GM21515 (cell line): ENCODE results near the gene OAT.

Experiments used
- ATAC-seq: cut with Tn5 transposase; IDR thresholded peaks from one replicate; pipeline ENCODE4 v1.9.1; 2021; ENCODE audit not compliant: unreplicated experiment

Gene OAT

DNA sequence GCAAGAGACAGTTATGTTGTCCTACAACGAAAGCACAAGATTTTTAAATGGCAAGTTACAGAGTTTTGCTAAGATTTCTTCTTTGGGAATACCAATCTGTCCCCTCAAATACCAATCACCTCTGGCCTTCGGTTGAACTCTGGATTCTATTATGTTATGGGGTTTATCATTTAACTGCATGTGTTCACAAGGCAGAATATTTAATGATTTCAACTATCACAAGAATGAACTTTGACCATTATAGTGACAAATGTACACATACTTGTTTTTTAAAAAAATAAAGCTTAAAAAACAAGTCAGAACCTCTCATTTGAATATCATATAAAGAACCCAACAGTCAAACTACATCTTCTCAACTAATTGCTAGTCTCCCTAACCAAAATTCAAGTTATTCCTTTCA lies 11.3 kb downstream of the OAT start:
- ATAC-seq, result no peak

DNA sequence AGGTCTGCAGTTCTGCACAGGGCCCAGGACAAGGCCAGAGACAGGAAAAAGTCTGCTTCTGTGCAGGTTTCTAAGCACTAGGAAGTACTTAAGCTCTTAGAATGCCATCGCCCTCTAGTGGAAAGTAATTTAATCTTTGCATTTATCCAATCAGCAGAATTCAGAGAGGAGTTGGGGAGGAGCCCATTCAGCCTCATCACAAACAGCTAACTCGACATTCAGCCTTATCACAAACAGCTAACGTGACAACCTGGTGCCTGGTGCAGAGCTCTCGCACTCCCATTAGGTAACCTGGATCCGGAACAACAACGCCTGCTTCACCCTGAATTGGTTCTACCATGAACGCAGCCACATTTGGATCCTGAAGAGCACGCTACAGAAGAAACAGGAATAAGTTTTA lies 15.2 kb downstream of the OAT start:
- peak; percentile 78 for ATAC-seq

DNA sequence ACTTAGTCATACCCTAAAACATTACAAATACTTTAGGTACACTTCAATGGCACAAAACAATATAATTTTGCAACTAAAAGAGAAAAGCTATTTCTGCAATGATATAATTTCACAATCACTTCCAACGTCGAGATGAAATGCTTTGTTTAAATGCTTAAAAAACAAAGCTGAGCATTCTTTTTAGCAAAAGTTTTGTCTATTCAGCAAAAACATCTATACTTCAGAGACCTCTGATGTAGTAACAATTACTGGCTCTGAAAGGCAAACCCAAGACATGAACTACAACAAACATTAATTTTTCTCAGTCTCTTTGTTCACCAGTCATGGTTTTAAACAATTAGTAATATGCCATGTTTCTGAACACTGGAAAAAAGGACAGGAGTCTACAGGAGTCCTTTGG lies 16.4 kb downstream of the OAT start:
- ATAC-seq, result no peak

DNA sequence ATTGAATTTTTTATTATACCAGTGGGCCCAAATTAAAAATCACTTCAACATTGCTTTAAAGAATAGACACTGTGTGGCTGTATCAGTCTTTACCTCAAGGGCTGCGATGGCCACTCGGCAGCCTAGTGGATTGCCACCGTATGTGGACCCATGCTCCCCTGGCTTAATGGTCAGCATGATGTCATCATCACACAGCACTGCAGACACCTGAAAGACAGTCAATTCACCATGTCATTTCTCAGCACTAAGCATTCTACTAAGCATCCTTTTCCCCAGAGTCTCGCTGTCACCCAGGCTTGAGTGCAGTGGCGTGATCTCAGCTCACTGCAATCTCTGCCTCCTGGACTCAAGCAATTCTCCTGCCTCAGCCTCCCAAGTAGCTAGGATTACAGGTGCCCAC lies 17.1 kb downstream of the OAT start:
- ATAC-seq, result no peak

GRCh38 chr10:124394583-124394982 lies 24.1 kb downstream of the OAT start:
- no peak for ATAC-seq

GRCh38 chr10:124392626-124393342 lies 25.9 kb downstream of the OAT start:
- ATAC-seq, result no peak

DNA sequence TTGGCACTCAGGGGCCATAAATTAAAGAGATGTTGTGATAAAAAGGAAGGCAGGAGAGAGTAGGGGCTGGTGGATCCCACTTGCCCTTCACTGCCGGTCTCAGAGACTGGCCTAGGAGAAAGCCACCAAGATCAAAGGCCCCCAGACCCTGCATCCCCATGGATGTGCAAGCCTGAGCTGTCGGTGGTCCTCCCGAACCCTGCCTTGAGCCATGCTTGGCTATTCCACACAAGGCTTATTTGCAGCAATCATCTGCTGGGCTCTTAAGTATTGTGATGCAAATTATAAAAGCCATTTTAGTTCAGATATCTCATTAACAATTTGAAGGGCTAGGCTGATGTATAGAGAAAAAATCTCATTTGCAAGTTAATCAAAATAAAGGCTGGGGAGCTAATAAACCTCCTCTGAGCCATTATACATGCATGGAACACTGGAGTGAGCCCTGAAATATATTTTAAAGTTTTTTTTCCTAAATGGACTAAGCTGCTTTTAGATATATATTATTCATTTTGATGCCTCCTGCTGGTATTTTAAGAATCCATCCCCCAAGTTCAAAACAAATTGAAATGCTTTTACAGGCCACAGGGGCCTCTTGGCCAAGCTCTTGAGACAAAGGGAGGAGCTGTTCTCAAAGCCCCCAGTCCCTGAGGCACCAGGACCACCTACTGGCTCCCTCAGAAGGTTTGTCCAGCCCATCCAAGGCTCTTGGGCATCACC lies 28.1 kb downstream of the OAT start:
- no peak for ATAC-seq

GRCh38 chr10:124389613-124390361 lies 28.9 kb downstream of the OAT start:
- no peak for ATAC-seq

- ATAC-seq, result peak; percentile 88
These were observed 29.7 kb downstream of the OAT start for GRCh38 chr10:124388823-124389612.

DNA sequence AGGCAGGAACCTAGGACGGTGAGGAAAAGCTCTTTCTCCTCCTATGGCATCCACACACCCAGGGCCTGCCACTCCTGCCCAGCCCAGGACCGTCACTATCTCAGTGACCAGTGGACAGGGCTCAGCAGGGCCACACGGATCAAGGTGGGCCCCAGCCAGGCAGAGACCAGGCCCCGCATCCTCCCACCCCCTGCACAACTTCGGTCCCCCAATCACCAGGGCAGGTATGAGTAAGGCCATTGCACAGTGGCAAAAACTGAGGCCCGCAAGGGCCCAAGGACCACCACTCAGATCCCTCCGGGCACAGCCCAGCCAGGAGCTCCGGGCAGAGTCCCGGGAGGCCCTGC lies 30.3 kb downstream of the OAT start:
- no peak for ATAC-seq

- no peak for ATAC-seq
These were observed 31.4 kb downstream of the OAT start for GRCh38 chr10:124387078-124387874.

- ATAC-seq, result no peak
These were observed 32.3 kb downstream of the OAT start for GRCh38 chr10:124386186-124387077.

DNA sequence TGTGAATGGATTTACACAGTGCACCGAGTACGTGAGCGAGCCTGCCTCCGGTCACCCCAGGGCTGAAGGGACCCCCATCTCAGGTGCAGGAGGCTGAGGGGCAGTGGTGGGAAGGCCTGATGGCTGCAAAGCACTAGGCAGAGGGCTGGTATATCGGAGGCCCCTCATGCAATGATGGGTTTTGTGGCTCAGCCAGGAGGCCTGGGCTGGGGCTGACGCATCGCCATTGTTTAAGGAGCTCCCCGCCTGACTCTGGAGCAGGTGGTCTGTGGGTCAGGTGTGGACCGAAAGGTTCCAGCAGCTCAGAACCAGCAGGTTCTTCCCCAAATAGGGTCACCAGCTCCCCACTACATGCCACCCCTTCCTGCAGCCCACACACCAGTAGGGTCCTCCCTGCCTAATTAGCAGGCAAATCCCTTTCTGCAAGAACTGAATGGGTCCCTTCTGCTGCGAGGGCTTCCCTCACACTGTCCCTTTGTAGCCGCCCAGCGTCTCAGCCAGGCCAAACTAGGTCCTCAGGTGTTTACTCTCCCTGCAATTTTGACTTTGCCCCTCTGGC lies 33.0 kb downstream of the OAT start:
- no peak for ATAC-seq

- ATAC-seq, result no peak
These were observed 34.0 kb downstream of the OAT start for GRCh38 chr10:124384591-124385190.

GRCh38 chr10:124384172-124384571 lies 34.6 kb downstream of the OAT start:
- no peak for ATAC-seq

- ATAC-seq, result no peak
These were observed 35.2 kb downstream of the OAT start for GRCh38 chr10:124383496-124383895.

DNA sequence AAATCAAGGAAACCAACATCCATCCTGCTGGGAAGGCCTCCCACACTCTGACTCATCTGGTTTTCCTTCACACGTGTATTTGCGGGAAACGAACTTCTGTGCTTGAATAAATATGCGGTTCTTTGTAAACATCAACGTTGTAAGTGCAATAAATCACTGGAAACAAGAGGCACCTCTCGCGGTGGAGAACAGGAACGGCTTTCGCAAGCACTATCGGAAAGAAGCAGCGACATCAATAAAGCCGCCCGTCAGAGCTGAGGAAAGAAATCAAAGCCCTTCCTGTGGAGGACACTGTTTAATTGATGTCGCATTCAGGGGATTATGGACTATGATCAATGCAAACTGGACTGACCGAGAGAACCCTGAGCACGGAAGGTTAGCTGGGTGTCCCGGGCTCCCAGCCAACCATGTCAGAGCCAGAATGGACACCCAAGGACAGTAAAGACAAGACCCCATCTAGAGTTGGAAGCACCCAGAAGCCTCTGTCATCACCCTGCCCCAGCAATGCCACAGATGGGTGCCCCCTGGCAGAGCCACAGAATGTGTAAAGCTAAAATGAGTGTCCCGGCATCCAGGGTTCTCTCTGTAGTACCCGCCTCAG lies 37.6 kb downstream of the OAT start:
- ATAC-seq, result no peak

DNA sequence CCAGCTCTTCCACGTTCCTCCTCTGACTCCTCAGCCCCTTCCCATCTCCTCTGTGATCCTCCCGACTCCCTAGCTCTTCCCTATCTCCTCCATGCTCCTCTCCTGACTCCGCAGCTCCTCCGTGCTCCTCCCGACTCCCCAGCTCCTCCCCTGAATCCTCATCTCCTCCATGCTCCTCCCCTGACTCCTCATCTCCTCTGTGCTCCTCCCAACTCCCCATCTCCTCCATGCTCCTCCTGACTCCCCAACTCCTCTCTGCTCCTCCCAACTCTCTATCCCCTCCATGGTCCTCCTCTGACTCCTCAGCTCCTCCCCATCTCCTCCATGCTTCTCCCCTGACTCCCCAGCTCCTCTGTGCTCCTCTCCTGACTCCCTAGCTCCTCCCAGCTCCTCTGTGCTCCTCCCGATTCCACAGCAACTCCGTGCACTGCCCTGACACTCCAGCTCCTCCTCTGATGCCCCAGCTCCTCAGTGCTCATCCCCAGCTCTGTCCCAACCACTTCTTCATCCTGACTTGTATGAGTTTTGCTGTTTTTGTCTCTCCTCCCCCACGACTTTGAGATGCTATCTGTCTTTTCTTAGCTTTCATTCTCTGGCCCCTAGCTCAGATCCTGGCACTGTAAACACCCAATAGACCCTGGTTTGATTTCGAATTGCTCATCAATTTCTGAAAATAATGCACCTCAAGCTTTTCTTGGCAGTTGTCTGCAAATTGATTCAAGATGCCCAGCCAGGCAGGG lies 38.3 kb downstream of the OAT start:
- ATAC-seq, result no peak
